Measurements from ENCODE around the gene PYGB.
"Not testable (repeated sequence)": the region's sequence is repeated elsewhere in the genome, so short reads cannot be mapped to it uniquely, and the experiment has no call there.

Gene PYGB

GRCh38 chr20:25256226-25256859, 8.5 kb downstream of the PYGB start:
- no peaks in the 10 kb centered on the region for H3K9me3 Mint-ChIP-seq
- H3K4me3 Mint-ChIP-seq, result no peak overlapping the region
- CTCF ChIA-PET, result no interaction called here
- H3K36me3 Mint-ChIP-seq, result peaks cover 20% of the 10 kb centered on the region
- no peak overlapping the region for H3K27ac Mint-ChIP-seq
- peaks cover 35% of the 10 kb centered on the region for H3K4me1 Mint-ChIP-seq
- no peak for DNase-seq
- H3K27me3 Mint-ChIP-seq, result no peaks in the 10 kb centered on the region

GRCh38 chr20:25257130-25257529, 9.2 kb downstream of the PYGB start:
- H3K36me3 Mint-ChIP-seq, result peaks cover 26% of the 10 kb centered on the region
- peaks cover 38% of the 10 kb centered on the region for H3K4me1 Mint-ChIP-seq
- DNase-seq, result no peak
- H3K27ac Mint-ChIP-seq, result no peak overlapping the region
- H3K9me3 Mint-ChIP-seq, result no peaks in the 10 kb centered on the region
- H3K27me3 Mint-ChIP-seq, result no peaks in the 10 kb centered on the region
- CTCF ChIA-PET, result no interaction called here
- no peak overlapping the region for H3K4me3 Mint-ChIP-seq

GRCh38 chr20:25257756-25258475, 10.0 kb downstream of the PYGB start:
- DNase-seq, result no peak
- Mint-ChIP-seq H3K4me1 (peaks cover 38% of the 10 kb centered on the region), H3K27ac (no peak overlapping the region), H3K4me3 (no peak overlapping the region), H3K36me3 (peaks cover 26% of the 10 kb centered on the region), H3K27me3 (no peaks in the 10 kb centered on the region), H3K9me3 (no peaks in the 10 kb centered on the region)
- CTCF ChIA-PET, result no interaction called here

DNA sequence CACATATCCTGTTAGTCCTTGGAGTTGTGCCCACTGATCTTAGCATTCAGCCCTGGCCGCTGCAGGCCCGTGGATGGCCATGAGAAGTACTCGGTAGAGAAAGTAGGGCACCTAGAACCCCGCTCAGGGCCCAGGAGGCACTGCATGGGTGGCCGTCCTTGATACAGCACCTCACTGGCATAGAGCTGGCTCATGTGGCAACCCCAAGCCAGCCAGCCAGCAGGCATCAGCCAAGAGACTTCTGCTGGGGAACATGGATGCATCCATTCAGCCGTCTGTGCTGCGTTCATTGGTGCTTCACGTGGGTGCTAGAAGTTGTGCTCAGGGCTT, 10.6 kb downstream of the PYGB start:
- Mint-ChIP-seq H3K27me3 (no peaks in the 10 kb centered on the region), H3K27ac (no peak overlapping the region), H3K4me3 (no peak overlapping the region), H3K9me3 (no peaks in the 10 kb centered on the region), H3K36me3 (peaks cover 31% of the 10 kb centered on the region), H3K4me1 (peaks cover 38% of the 10 kb centered on the region)
- CTCF ChIA-PET, result no interaction called here
- DNase-seq, result no peak

GRCh38 chr20:25258828-25259227, 10.9 kb downstream of the PYGB start:
- H3K4me1 Mint-ChIP-seq, result peaks cover 38% of the 10 kb centered on the region
- H3K27ac Mint-ChIP-seq, result no peak overlapping the region
- H3K9me3 Mint-ChIP-seq, result no peaks in the 10 kb centered on the region
- no peak for DNase-seq
- peaks cover 31% of the 10 kb centered on the region for H3K36me3 Mint-ChIP-seq
- CTCF ChIA-PET, result no interaction called here
- no peak overlapping the region for H3K4me3 Mint-ChIP-seq
- no peaks in the 10 kb centered on the region for H3K27me3 Mint-ChIP-seq

DNA sequence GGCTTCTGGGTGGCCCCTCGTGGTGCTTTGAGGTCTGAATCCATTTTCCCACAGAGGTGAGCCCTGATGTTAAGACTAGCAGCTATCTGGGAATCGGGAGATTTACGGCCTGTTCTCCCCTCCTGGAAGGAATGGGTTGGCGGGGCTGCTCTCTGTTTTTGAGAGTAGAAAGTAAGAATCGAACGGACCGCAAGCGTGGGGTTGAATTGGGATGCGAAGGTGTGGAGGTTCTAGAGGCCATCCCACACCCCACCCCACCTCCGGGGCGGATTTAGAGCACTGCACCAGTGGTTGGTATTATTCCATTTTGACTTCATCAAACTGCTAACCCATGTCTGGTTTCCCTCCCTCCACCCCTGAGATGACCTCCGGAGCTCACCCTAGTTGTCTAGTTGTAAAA, 11.5 kb downstream of the PYGB start:
- H3K27me3 Mint-ChIP-seq, result no peaks in the 10 kb centered on the region
- peaks cover 38% of the 10 kb centered on the region for H3K4me1 Mint-ChIP-seq
- no peak for DNase-seq
- peak overlapping the region; percentile 77 for H3K27ac Mint-ChIP-seq
- H3K4me3 Mint-ChIP-seq, result no peak overlapping the region
- H3K9me3 Mint-ChIP-seq, result no peaks in the 10 kb centered on the region
- H3K36me3 Mint-ChIP-seq, result peaks cover 31% of the 10 kb centered on the region
- CTCF ChIA-PET, result interaction anchor here (0.6 kb wide), 1 partner anchor 112 kb away, joined by 4 read pairs; no protein-coding TSS in a partner anchor

DNA sequence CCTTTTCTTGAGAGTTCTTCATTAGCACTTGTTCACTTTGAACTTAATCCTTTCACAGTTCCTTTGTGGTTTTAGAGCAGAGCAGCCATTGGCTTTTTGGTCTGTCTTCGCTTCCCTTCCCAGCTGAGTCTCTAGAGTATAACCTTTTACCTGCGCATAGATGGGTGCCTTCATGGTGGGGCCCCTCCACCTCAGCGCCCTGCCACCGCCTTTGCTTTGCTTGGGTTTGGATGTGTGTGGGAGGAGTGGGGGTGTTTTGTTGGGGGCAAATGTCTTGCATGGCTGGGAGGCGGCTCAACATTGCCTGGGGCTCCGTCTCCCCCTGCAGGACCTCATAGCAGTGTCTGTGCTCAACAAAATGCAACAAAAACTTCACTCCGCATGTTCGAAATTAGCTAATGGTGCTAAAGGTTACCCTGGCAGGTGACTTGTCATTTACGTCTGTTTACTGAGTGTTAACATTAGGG, 11.9 kb downstream of the PYGB start:
- H3K27ac Mint-ChIP-seq, result peak overlapping the region; percentile 77
- H3K4me1 Mint-ChIP-seq, result peaks cover 38% of the 10 kb centered on the region
- no peaks in the 10 kb centered on the region for H3K27me3 Mint-ChIP-seq
- CTCF ChIA-PET, result interaction anchor here (0.6 to 2.6 kb wide), 2 partner anchors 36 to 112 kb away, joined by 4 to 6 read pairs; no protein-coding TSS in a partner anchor
- no peak for DNase-seq
- H3K9me3 Mint-ChIP-seq, result no peaks in the 10 kb centered on the region
- no peak overlapping the region for H3K4me3 Mint-ChIP-seq
- peaks cover 31% of the 10 kb centered on the region for H3K36me3 Mint-ChIP-seq

DNA sequence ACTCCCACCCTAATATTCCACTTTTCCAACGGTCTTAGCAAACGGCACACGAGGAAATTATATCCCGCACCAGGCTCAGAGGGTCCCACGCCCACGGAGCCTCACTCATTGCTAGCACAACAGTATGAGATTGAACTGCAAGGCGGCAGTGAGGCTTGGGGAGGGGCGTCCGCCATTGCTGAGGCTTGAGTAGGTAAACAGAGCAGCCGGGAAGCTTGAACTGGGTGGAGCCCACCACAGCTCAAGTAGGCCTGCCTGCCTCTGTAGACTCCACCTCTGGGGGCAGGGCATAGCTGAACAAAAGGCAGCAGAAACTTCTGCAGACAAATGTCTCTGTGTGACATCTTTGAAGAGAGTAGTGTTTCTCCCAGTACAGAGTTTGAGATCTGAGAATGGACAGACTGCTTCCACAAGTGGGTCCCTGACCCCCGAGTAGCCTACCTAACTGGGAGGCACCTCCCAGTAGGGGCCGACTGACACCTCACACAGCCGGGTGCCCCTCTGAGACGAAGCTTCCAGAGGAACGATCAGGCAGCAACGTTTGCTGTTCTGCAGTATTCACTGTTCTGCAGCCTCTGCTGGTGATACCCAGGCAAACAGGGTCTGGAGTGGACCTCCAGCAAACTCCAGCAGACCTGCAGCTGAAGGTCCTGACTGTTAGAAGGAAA, 13.0 kb downstream of the PYGB start:
- CTCF ChIA-PET, result interaction anchor here (2.6 kb wide), 1 partner anchor 35 kb away, joined by 6 read pairs; no protein-coding TSS in a partner anchor
- Mint-ChIP-seq H3K4me1 (peaks cover 38% of the 10 kb centered on the region), H3K27ac (peak overlapping the region; percentile 66), H3K4me3 (peak overlapping the region; percentile 10), H3K36me3 (peaks cover 31% of the 10 kb centered on the region)
- not testable (repeated sequence) for H3K9me3 Mint-ChIP-seq, H3K27me3 Mint-ChIP-seq
- peak; percentile 43 for DNase-seq

- H3K4me3 Mint-ChIP-seq, result no peak overlapping the region
- no peaks in the 10 kb centered on the region for H3K27me3 Mint-ChIP-seq
- H3K4me1 Mint-ChIP-seq, result no peaks in the 10 kb centered on the region
- DNase-seq, result no peak
- H3K9me3 Mint-ChIP-seq, result no peaks in the 10 kb centered on the region
- CTCF ChIA-PET, result no interaction called here
- H3K36me3 Mint-ChIP-seq, result peaks cover 14% of the 10 kb centered on the region
- no peak overlapping the region for H3K27ac Mint-ChIP-seq
Measured at GRCh38 chr20:25269057-25269832, 21.4 kb downstream of the PYGB start.

- no peak for DNase-seq
- H3K4me1 Mint-ChIP-seq, result no peaks in the 10 kb centered on the region
- CTCF ChIA-PET, result no interaction called here
- no peaks in the 10 kb centered on the region for H3K27me3 Mint-ChIP-seq
- H3K27ac Mint-ChIP-seq, result no peak overlapping the region
- no peak overlapping the region for H3K4me3 Mint-ChIP-seq
- no peaks in the 10 kb centered on the region for H3K9me3 Mint-ChIP-seq
- peaks cover 14% of the 10 kb centered on the region for H3K36me3 Mint-ChIP-seq
Measured at GRCh38 chr20:25269833-25270170, 21.9 kb downstream of the PYGB start.

DNA sequence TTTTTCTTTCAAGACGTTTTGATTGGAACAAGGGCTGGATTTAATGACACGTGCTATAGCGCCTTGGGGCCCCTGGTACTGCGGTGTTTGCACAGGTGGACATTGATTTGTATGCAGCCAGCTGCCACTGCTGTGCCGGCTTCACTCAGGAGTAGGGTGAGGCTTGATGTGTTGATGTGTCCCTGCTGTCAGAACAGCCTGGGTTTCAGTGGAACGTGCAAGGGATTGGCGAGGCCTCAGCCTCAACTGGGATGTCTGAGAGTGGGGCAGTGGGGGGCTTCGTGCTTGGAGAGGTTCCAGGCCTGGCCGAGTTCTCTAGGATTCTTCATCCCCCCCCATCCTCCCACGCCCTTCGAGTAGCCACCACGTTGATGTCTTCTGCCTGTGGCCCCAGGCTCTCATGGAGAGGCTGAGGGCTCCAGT, 23.0 kb downstream of the PYGB start:
- Mint-ChIP-seq H3K27ac (no peak overlapping the region), H3K27me3 (no peaks in the 10 kb centered on the region), H3K9me3 (no peaks in the 10 kb centered on the region), H3K4me1 (no peaks in the 10 kb centered on the region), H3K4me3 (no peak overlapping the region), H3K36me3 (peaks cover 17% of the 10 kb centered on the region)
- DNase-seq, result no peak
- CTCF ChIA-PET, result no interaction called here

DNA sequence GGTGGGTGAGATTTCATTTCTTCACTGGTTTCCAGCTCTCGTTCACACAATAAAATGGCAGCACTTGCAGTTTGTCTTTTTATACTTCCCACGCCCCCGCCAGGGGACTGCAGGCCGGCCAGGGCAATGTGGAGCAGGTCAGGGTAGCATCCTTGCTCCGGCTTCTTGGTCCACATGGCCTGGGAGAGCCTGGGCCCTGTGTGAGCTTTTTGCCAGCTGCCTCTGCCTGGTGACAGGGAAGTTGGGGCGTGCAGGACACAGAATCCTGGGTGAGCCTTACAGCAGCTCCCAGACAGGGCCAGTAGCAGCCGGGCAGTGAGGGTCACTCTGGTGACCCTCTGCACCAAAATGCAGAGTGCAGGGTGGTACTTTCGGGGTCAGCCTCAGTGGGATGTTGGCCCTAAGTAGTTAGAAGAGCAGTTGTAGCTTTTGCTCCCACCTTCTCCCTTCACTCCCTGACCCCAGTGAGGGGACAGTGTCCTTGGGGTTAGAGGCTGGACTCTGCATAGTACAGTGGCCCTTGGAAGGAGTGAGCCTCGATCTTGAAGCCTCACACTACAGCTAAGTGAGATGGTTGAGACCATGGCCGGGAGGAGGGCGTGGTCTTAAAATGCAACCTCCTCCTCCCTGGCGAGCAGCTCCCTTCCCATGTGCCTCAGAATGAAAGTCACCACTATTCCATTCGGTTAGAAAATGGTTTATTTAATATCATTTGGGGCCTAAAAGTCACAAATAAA, 23.8 kb downstream of the PYGB start:
- Mint-ChIP-seq H3K27me3 (no peaks in the 10 kb centered on the region), H3K27ac (no peak overlapping the region), H3K9me3 (no peaks in the 10 kb centered on the region)

GRCh38 chr20:25272223-25273000, 24.5 kb downstream of the PYGB start:
- CTCF ChIA-PET, result no interaction called here
- Mint-ChIP-seq H3K27ac (no peak overlapping the region), H3K36me3 (peaks cover 17% of the 10 kb centered on the region), H3K4me3 (no peak overlapping the region), H3K27me3 (no peaks in the 10 kb centered on the region), H3K4me1 (no peaks in the 10 kb centered on the region), H3K9me3 (no peaks in the 10 kb centered on the region)
- no peak for DNase-seq

More for the DNA sequence above, 23.8 kb downstream of the PYGB start:
- no peak overlapping the region for H3K4me3 Mint-ChIP-seq
- H3K36me3 Mint-ChIP-seq, result peaks cover 17% of the 10 kb centered on the region
- no peak for DNase-seq
- no peaks in the 10 kb centered on the region for H3K4me1 Mint-ChIP-seq
- CTCF ChIA-PET, result no interaction called here

All from activated naive CD4-positive, alpha-beta T cell treated with anti-CD3 and anti-CD28 coated beads, Interleukin-2, amount 10 ng/mL, durations not matched to agents 7 days and 5 days (primary cell).